ENCODE measurements around the gene KBTBD6. TPM values are rescaled to one million over a fixed set of nuclear protein-coding genes. Genes with fewer than 3 reads are reported as not detected.

KBTBD6 gene
- total and polyA plus RNA-seq, 10 of the 15 experiments (the other 5 are each of a cell fraction or from before 2014, with no cell fraction given): 1.9 to 5.3 (median 3.8) TPM

DNA sequence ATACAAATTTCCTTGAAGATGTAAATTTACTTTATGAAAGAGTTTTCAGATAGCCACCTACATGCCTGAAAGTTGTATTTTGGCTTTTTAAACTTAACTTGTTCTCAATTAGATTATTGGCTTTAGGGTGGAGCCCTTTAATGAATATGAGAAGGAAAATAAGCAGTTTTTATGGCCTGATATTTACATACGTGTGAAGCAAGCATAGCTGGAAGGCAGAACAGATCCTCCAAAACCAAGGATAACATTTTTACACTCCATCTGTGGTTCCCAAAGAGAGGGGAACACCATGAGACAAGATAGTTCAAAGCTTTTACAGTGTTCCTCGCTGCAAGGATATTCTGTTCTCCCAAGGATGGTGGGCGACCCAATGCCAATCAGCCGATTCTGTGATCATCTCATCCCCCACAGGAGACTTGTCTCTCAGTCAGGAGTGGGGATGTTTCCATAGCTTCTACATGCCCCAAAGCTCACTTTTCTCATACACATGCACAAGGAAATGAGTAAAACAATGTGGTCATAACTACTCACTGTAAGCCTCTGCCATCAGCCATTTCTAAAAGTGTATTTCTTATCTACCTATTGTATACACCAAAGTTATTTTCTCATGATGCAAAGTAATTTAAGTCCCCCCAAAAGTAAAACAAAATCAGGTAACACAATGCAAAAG lies 24.6 kb upstream of the KBTBD6 start (continued):
- no peak for TF ChIP-seq FOXM1 (IDR thresholded peaks at IDR 0.05; ENCODE audit: low read depth, low read length)
- TF ChIP-seq ZNF207 (IDR thresholded peaks at IDR 0.05; ENCODE audit: borderline replicate concordance): no peak
- TF ChIP-seq, protein P1, sequence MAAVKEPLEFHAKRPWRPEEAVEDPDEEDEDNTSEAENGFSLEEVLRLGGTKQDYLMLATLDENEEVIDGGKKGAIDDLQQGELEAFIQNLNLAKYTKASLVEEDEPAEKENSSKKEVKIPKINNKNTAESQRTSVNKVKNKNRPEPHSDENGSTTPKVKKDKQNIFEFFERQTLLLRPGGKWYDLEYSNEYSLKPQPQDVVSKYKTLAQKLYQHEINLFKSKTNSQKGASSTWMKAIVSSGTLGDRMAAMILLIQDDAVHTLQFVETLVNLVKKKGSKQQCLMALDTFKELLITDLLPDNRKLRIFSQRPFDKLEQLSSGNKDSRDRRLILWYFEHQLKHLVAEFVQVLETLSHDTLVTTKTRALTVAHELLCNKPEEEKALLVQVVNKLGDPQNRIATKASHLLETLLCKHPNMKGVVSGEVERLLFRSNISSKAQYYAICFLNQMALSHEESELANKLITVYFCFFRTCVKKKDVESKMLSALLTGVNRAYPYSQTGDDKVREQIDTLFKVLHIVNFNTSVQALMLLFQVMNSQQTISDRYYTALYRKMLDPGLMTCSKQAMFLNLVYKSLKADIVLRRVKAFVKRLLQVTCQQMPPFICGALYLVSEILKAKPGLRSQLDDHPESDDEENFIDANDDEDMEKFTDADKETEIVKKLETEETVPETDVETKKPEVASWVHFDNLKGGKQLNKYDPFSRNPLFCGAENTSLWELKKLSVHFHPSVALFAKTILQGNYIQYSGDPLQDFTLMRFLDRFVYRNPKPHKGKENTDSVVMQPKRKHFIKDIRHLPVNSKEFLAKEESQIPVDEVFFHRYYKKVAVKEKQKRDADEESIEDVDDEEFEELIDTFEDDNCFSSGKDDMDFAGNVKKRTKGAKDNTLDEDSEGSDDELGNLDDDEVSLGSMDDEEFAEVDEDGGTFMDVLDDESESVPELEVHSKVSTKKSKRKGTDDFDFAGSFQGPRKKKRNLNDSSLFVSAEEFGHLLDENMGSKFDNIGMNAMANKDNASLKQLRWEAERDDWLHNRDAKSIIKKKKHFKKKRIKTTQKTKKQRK (IDR thresholded peaks at IDR 0.05; ENCODE audit: low read depth, low read length): no peak
- no peak for TF ChIP-seq FOXK2 (IDR thresholded peaks at IDR 0.05)
- TF ChIP-seq CREM (IDR thresholded peaks at IDR 0.05; ENCODE audit: low read depth): no peak
- no peak for TF ChIP-seq WRNIP1 (IDR thresholded peaks at IDR 0.05; ENCODE audit: borderline replicate concordance, low read depth, low read length)
- TF ChIP-seq EP300 (IDR thresholded peaks at IDR 0.05; ENCODE audit: borderline replicate concordance in 1 of 2, control insufficient read depth in 1 of 2, low read depth in 2 of 2, low read length in 2 of 2): no peak
- TF ChIP-seq, protein P2, sequence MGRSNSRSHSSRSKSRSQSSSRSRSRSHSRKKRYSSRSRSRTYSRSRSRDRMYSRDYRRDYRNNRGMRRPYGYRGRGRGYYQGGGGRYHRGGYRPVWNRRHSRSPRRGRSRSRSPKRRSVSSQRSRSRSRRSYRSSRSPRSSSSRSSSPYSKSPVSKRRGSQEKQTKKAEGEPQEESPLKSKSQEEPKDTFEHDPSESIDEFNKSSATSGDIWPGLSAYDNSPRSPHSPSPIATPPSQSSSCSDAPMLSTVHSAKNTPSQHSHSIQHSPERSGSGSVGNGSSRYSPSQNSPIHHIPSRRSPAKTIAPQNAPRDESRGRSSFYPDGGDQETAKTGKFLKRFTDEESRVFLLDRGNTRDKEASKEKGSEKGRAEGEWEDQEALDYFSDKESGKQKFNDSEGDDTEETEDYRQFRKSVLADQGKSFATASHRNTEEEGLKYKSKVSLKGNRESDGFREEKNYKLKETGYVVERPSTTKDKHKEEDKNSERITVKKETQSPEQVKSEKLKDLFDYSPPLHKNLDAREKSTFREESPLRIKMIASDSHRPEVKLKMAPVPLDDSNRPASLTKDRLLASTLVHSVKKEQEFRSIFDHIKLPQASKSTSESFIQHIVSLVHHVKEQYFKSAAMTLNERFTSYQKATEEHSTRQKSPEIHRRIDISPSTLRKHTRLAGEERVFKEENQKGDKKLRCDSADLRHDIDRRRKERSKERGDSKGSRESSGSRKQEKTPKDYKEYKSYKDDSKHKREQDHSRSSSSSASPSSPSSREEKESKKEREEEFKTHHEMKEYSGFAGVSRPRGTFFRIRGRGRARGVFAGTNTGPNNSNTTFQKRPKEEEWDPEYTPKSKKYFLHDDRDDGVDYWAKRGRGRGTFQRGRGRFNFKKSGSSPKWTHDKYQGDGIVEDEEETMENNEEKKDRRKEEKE (IDR thresholded peaks at IDR 0.05): no peak
- TF ChIP-seq EZH2 (IDR thresholded peaks at IDR 0.05; ENCODE audit: borderline replicate concordance, control insufficient read depth, low read depth, low read length): no peak
- TF ChIP-seq RFX5 (IDR thresholded peaks at IDR 0.05; ENCODE audit: low read depth, low read length): no peak

All from GM12878 (cell line).